Measurements from ENCODE around the gene ARHGEF40.

Gene ARHGEF40

DNA sequence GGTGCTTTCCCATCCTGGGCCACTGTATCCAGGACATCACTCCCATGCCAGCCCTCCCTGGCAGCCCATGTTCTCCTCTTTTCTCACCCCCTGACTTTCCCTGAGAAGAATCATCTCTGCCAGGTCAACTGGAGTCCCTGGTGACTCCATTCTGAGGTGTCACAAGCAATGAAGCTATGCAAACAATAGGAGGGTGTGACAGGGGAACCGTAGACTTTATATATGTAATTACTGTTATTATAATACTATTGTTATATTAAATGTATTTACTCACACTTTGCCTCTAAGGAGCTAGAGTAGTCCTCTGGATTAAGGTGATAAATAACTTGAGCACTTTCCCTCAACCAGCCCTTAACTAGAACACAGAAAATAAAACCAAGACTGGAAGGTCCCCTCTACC, 19.2 kb downstream of the ARHGEF40 start:
- H3K4me2 ChIP-seq (ENCODE audit: insufficient read depth, low read length, poor library complexity, severe bottlenecking): no peak overlapping the region
- H2BK12ac ChIP-seq (ENCODE audit: low read length): no peak overlapping the region
- H4K91ac ChIP-seq (ENCODE audit: low read depth, low read length, poor library complexity): no peak overlapping the region
- no peak overlapping the region for H3K18ac ChIP-seq (ENCODE audit: low read length)
- no peak for DNase-seq (ENCODE audit: low spot score)
- H3K4me1 ChIP-seq (ENCODE audit: control insufficient read depth in 2 of 2, insufficient read depth in 1 of 2, low read depth in 1 of 2, low read length in 2 of 2): peaks cover 24 to 25% of the 10 kb centered on the region in 2 donors
- WGBS, 2 donors (ENCODE audit: extremely low coverage in 2 of 2, insufficient read length in 2 of 2, insufficient replicate concordance in 1 of 2): no CpG with 5 or more reads among the region's 1 CpG
- H3K4me3 ChIP-seq (ENCODE audit: low read length in 2 of 2): no peak overlapping the region
- H3K9me3 ChIP-seq (replicated peaks in 1 of 2; ENCODE audit: control insufficient read depth in 2 of 2, insufficient read depth in 1 of 2, low read depth in 1 of 2, low read length in 2 of 2): peaks cover 0 to 8% of the 10 kb centered on the region in 2 donors
- no peak overlapping the region for H4K8ac ChIP-seq (ENCODE audit: low read depth, low read length)
- H2BK120ac ChIP-seq (ENCODE audit: low read depth, low read length): no peak overlapping the region
- no peak overlapping the region for H2AFZ ChIP-seq (ENCODE audit: low read length)
- no peak overlapping the region for H2BK15ac ChIP-seq (ENCODE audit: low read length)
- no peak overlapping the region for H3K9ac ChIP-seq (ENCODE audit: low read depth, low read length, poor library complexity)
- no peak overlapping the region for H2AK5ac ChIP-seq (ENCODE audit: low read depth, low read length)
- H3K27me3 ChIP-seq (ENCODE audit: control insufficient read depth in 3 of 3, insufficient read depth in 3 of 3, low read depth in 1 of 3, low read length in 3 of 3): no peaks in the 10 kb centered on the region
- H2BK5ac ChIP-seq (ENCODE audit: low read length): no peak overlapping the region
- no peak overlapping the region for H3K14ac ChIP-seq (ENCODE audit: low read length)
- no peak overlapping the region for H3K23ac ChIP-seq (ENCODE audit: low read depth, low read length, poor library complexity)
- H3K4ac ChIP-seq (ENCODE audit: low read length): no peak overlapping the region
- peaks cover 65 to 90% of the 10 kb centered on the region in 2 donors for H3K36me3 ChIP-seq (replicated peaks in 1 of 2; ENCODE audit: control insufficient read depth in 2 of 2, insufficient read depth in 2 of 2, low read length in 2 of 2)
- H3K79me1 ChIP-seq (ENCODE audit: low read depth, low read length): peaks cover 11% of the 10 kb centered on the region
- peak overlapping the region; percentile 20 for H3K27ac ChIP-seq (replicated peaks; ENCODE audit: low read length)

- Histone ChIP-seq H3K27ac (replicated peaks; ENCODE audit: low read length) (no peak overlapping the region), H3K9ac (ENCODE audit: low read depth, low read length, poor library complexity) (no peak overlapping the region), H2BK12ac (ENCODE audit: low read length) (no peak overlapping the region), H3K27me3 (ENCODE audit: control insufficient read depth in 3 of 3, insufficient read depth in 3 of 3, low read depth in 1 of 3, low read length in 3 of 3) (no peaks in the 10 kb centered on the region), H2AFZ (ENCODE audit: low read length) (no peak overlapping the region), H3K79me1 (ENCODE audit: low read depth, low read length) (peaks cover 11% of the 10 kb centered on the region), H2AK5ac (ENCODE audit: low read depth, low read length) (no peak overlapping the region), H3K36me3 (replicated peaks in 1 of 2; ENCODE audit: control insufficient read depth in 2 of 2, insufficient read depth in 2 of 2, low read length in 2 of 2) (peaks cover 60 to 84% of the 10 kb centered on the region in 2 donors), H4K8ac (ENCODE audit: low read depth, low read length) (no peak overlapping the region), H3K4ac (ENCODE audit: low read length) (no peak overlapping the region), H4K91ac (ENCODE audit: low read depth, low read length, poor library complexity) (no peak overlapping the region), H2BK15ac (ENCODE audit: low read length) (no peak overlapping the region), H2BK5ac (ENCODE audit: low read length) (no peak overlapping the region), H3K18ac (ENCODE audit: low read length) (no peak overlapping the region), H3K4me1 (ENCODE audit: control insufficient read depth in 2 of 2, insufficient read depth in 1 of 2, low read depth in 1 of 2, low read length in 2 of 2) (peaks cover 25 to 26% of the 10 kb centered on the region in 2 donors), H3K23ac (ENCODE audit: low read depth, low read length, poor library complexity) (no peak overlapping the region), H2BK120ac (ENCODE audit: low read depth, low read length) (no peak overlapping the region), H3K9me3 (replicated peaks in 1 of 2; ENCODE audit: control insufficient read depth in 2 of 2, insufficient read depth in 1 of 2, low read depth in 1 of 2, low read length in 2 of 2) (peaks cover 0 to 8% of the 10 kb centered on the region in 2 donors), H3K4me2 (ENCODE audit: insufficient read depth, low read length, poor library complexity, severe bottlenecking) (no peak overlapping the region), H3K4me3 (ENCODE audit: low read length in 2 of 2) (no peak overlapping the region), H3K14ac (ENCODE audit: low read length) (no peak overlapping the region)
- DNase-seq (ENCODE audit: low spot score): no peak
- no CpG with 5 or more reads among the region's 5 CpGs for WGBS, 2 donors (ENCODE audit: extremely low coverage in 2 of 2, insufficient read length in 2 of 2, insufficient replicate concordance in 1 of 2)
Measured at GRCh38 chr14:21089877-21090193, 19.7 kb downstream of the ARHGEF40 start.

- no peak overlapping the region for H3K4me3 ChIP-seq (ENCODE audit: low read length in 2 of 2)
- H2AK5ac ChIP-seq (ENCODE audit: low read depth, low read length): no peak overlapping the region
- DNase-seq (ENCODE audit: low spot score): no peak
- H3K27me3 ChIP-seq (ENCODE audit: control insufficient read depth in 3 of 3, insufficient read depth in 3 of 3, low read depth in 1 of 3, low read length in 3 of 3): no peaks in the 10 kb centered on the region
- H3K27ac ChIP-seq (replicated peaks; ENCODE audit: low read length): no peak overlapping the region
- peaks cover 55 to 79% of the 10 kb centered on the region in 2 donors for H3K36me3 ChIP-seq (replicated peaks in 1 of 2; ENCODE audit: control insufficient read depth in 2 of 2, insufficient read depth in 2 of 2, low read length in 2 of 2)
- no CpG with 5 or more reads among the region's 45 CpGs for WGBS, 2 donors (ENCODE audit: extremely low coverage in 2 of 2, insufficient read length in 2 of 2, insufficient replicate concordance in 1 of 2)
- no peak overlapping the region for H3K4ac ChIP-seq (ENCODE audit: low read length)
- no peak overlapping the region for H3K9ac ChIP-seq (ENCODE audit: low read depth, low read length, poor library complexity)
- H3K14ac ChIP-seq (ENCODE audit: low read length): no peak overlapping the region
- no peak overlapping the region for H2BK15ac ChIP-seq (ENCODE audit: low read length)
- no peak overlapping the region for H2BK120ac ChIP-seq (ENCODE audit: low read depth, low read length)
- H3K23ac ChIP-seq (ENCODE audit: low read depth, low read length, poor library complexity): peak overlapping the region; percentile 59
- no peak overlapping the region for H2AFZ ChIP-seq (ENCODE audit: low read length)
- no peak overlapping the region for H2BK12ac ChIP-seq (ENCODE audit: low read length)
- peaks cover 0 to 8% of the 10 kb centered on the region in 2 donors for H3K9me3 ChIP-seq (replicated peaks in 1 of 2; ENCODE audit: control insufficient read depth in 2 of 2, insufficient read depth in 1 of 2, low read depth in 1 of 2, low read length in 2 of 2)
- peak overlapping the region; percentile 42 for H2BK5ac ChIP-seq (ENCODE audit: low read length)
- no peak overlapping the region for H3K4me2 ChIP-seq (ENCODE audit: insufficient read depth, low read length, poor library complexity, severe bottlenecking)
- H3K79me1 ChIP-seq (ENCODE audit: low read depth, low read length): peaks cover 11% of the 10 kb centered on the region
- H3K18ac ChIP-seq (ENCODE audit: low read length): peak overlapping the region; percentile 60
- peaks cover 29 to 31% of the 10 kb centered on the region in 2 donors for H3K4me1 ChIP-seq (ENCODE audit: control insufficient read depth in 2 of 2, insufficient read depth in 1 of 2, low read depth in 1 of 2, low read length in 2 of 2)
- no peak overlapping the region for H4K8ac ChIP-seq (ENCODE audit: low read depth, low read length)
- H4K91ac ChIP-seq (ENCODE audit: low read depth, low read length, poor library complexity): no peak overlapping the region
Measured at GRCh38 chr14:21090194-21090939, 20.3 kb downstream of the ARHGEF40 start.

- no CpG with 5 or more reads among the region's 45 CpGs for WGBS, 2 donors (ENCODE audit: extremely low coverage in 2 of 2, insufficient read length in 2 of 2, insufficient replicate concordance in 1 of 2)
- H3K9me3 ChIP-seq (replicated peaks in 1 of 2; ENCODE audit: control insufficient read depth in 2 of 2, insufficient read depth in 1 of 2, low read depth in 1 of 2, low read length in 2 of 2): peaks cover 0 to 8% of the 10 kb centered on the region in 2 donors
- H3K4ac ChIP-seq (ENCODE audit: low read length): no peak overlapping the region
- no peak overlapping the region for H2AK5ac ChIP-seq (ENCODE audit: low read depth, low read length)
- H3K4me2 ChIP-seq (ENCODE audit: insufficient read depth, low read length, poor library complexity, severe bottlenecking): no peak overlapping the region
- H3K27me3 ChIP-seq (ENCODE audit: control insufficient read depth in 3 of 3, insufficient read depth in 3 of 3, low read depth in 1 of 3, low read length in 3 of 3): no peaks in the 10 kb centered on the region
- H2BK120ac ChIP-seq (ENCODE audit: low read depth, low read length): no peak overlapping the region
- no peak overlapping the region for H2AFZ ChIP-seq (ENCODE audit: low read length)
- peaks cover 11% of the 10 kb centered on the region for H3K79me1 ChIP-seq (ENCODE audit: low read depth, low read length)
- H2BK5ac ChIP-seq (ENCODE audit: low read length): no peak overlapping the region
- H3K14ac ChIP-seq (ENCODE audit: low read length): no peak overlapping the region
- H2BK15ac ChIP-seq (ENCODE audit: low read length): no peak overlapping the region
- peaks cover 49 to 71% of the 10 kb centered on the region in 2 donors for H3K36me3 ChIP-seq (replicated peaks in 1 of 2; ENCODE audit: control insufficient read depth in 2 of 2, insufficient read depth in 2 of 2, low read length in 2 of 2)
- peak overlapping the region; percentile 59 for H3K23ac ChIP-seq (ENCODE audit: low read depth, low read length, poor library complexity)
- no peak overlapping the region for H4K8ac ChIP-seq (ENCODE audit: low read depth, low read length)
- H2BK12ac ChIP-seq (ENCODE audit: low read length): no peak overlapping the region
- DNase-seq (ENCODE audit: low spot score): no peak
- peaks cover 31 to 39% of the 10 kb centered on the region in 2 donors for H3K4me1 ChIP-seq (ENCODE audit: control insufficient read depth in 2 of 2, insufficient read depth in 1 of 2, low read depth in 1 of 2, low read length in 2 of 2)
- no peak overlapping the region for H3K9ac ChIP-seq (ENCODE audit: low read depth, low read length, poor library complexity)
- no peak overlapping the region for H3K4me3 ChIP-seq (ENCODE audit: low read length in 2 of 2)
- no peak overlapping the region for H4K91ac ChIP-seq (ENCODE audit: low read depth, low read length, poor library complexity)
- H3K27ac ChIP-seq (replicated peaks; ENCODE audit: low read length): no peak overlapping the region
- peak overlapping the region; percentile 60 for H3K18ac ChIP-seq (ENCODE audit: low read length)
Measured at GRCh38 chr14:21090940-21091663, 21.0 kb downstream of the ARHGEF40 start.

Measured in neuronal stem cell (in vitro differentiated cells).